HG03175 (cell line): ENCODE data around the gene PRAC1.

Experiments used
- ATAC-seq: cut with Tn5 transposase; IDR thresholded peaks from one replicate; pipeline ENCODE4 v1.9.1; 2021; ENCODE audit warnings: mild to moderate bottlenecking, moderate library complexity; ENCODE audit not compliant: unreplicated experiment

Gene PRAC1

GRCh38 chr17:48722201-48722907 is at the start of gene PRAC1:
Gene PRAC1 (minus strand): TSS chr17:48722518. CDS start chr17:48722392, 126 bp downstream.
- no peak for ATAC-seq

- no peak for ATAC-seq
These were observed 48.6 kb upstream of the PRAC1 start for GRCh38 chr17:48770954-48771353.

DNA sequence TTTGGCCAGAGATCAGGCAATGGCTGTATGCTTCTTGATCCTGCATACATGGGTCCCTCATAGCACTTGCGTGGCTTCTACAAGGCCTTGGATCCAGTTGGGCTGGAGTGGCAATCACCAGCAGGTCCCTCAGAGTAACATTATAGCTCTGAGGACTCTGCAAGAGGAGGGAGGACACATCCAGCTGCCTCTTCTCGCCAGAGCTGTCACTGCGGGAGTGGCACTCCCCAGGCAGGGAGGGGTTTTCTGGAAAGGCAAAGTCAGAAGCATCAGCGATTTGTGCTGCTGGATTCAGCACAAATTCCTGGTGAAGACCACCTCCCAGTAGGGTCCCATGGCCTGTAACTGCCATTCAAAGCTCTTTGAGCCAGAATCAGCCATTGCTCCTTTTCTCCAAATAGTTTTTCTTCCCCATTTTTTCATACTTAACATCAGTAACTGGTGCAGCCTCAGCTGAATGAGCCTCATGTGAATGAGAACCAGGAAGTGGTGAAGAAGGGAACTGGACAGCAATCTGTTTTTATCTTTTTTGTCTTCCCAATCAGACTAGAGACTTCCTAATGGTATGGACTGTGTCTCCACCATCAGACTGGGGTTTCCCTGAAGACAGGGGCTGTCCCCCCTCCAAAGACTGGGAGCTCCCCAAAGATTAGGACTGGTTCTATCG is 46.8 kb upstream of the PRAC1 start:
- ATAC-seq = no peak

DNA sequence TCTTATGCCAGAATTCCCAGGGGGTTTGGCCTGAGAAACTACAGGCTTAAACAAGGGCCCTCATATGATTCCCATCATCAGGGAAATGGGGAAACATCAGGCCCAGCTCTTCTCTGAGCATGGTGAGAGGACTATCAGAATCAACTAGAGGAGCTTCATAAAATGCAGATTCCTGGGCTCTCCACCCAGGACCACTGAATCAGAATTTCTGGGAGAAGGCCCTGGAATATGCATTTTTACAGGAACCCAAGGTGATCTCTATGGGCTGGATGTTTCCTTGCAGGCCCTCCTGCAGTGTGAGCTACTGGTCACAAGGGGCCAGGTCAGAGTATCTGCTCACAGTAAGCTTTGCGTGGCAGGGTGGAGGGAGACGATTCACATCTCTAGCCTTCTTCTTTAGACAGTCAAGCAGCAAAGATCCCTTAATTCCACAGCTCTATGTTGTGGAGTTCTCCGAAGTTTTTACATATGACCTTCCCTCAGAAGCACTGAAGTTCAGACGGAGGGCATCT is 45.0 kb upstream of the PRAC1 start:
- ATAC-seq = no peak

DNA sequence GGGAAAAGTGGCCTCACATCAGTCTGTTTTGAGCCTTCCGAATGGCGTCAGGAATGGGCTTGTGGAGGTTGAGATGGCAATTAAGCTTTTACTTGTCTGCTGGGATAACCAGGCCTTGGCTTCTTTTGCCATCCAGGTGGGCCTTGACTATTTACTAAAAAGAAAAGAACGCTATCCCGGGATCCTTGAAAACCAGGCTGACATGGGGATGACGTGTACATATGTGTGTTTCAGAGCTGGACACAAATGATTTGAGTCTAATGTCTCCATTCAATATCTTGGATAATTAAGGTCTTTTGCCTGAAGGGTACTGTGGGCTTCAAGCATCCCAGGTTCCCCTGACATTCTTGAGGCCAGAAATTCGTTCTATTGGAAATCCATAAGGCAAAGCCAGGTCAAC is 38.8 kb upstream of the PRAC1 start:
- ATAC-seq = no peak

GRCh38 chr17:48760411-48760810 is 38.1 kb upstream of the PRAC1 start:
- ATAC-seq = no peak

GRCh38 chr17:48759288-48759687 is 37.0 kb upstream of the PRAC1 start:
- no peak for ATAC-seq

- ATAC-seq = no peak
These were observed 35.2 kb upstream of the PRAC1 start for GRCh38 chr17:48757524-48757961.

DNA sequence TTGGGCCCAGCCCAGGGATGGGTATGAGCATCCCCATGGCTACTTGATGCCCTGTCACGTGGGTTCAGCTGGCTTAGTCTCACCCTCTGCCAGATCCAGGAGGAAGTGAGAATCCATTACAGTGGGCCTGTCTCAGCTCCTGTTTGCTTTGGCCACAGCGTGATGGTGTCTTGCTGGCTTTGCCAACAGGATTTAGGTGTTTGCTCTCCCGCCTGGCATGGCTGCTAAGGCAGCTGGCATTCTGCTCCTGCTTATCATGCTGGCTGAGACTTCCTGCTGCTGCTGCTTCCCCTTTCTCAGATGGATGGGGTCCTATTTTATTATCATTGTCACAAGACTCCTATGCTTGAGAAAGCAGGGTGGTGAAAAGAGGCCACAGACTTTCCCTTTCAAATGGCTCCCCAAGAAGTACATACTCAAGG is 34.5 kb upstream of the PRAC1 start:
- ATAC-seq = no peak

DNA sequence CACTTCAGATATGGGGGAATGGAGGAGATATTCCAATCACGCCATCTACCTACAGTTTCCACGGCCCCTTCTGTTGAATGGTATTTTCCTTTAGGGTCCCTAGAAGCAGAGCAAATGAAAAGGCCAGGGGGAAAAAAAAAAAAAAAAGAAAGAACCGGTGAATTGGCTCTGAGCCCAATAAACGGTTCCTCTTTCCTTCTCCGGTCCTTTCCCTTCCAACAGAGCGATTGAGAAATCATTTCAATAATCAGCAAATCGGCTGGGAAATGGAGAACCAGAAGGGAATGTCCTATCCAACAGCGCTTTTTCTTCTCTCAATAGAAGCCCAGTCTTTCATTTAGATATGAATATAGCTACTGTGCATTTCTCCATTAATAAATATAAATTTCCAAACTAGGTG is 33.0 kb upstream of the PRAC1 start:
- ATAC-seq = no peak

GRCh38 chr17:48754500-48755261 is 32.4 kb upstream of the PRAC1 start:
- no peak for ATAC-seq

DNA sequence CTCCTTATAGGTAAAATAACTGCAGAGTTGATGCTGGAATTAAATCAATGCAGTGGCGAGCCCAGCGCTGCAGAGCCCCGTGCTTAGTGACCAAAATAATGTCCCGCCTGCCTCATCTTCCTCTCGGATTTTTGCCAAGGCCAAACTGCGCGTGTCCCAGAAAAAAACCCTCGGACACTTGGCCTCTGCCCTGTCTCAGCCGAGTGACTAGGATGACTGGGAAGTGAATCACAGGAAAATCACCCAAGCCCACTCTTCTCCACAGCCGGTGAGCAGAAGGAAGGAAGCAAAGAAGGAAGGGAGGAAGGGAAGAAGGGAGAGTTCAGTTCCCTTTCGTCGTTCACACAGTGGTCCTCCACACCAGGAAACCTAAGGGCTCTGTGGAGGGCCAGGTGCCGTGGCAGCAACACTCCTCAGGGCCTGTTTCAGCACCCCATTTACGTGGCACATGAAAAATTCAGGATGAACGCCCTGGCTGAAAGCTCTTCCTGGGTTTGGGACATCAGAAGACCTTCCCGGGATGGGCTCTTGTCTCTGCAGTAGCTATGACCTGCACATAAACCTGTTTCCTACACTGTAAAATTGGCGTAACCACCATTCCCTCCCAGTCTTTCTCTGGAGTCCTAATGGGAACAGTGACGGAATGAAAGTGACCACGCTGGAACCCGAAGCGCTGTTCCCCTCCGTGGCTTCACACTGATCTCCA is 31.6 kb upstream of the PRAC1 start:
- no peak for ATAC-seq

DNA sequence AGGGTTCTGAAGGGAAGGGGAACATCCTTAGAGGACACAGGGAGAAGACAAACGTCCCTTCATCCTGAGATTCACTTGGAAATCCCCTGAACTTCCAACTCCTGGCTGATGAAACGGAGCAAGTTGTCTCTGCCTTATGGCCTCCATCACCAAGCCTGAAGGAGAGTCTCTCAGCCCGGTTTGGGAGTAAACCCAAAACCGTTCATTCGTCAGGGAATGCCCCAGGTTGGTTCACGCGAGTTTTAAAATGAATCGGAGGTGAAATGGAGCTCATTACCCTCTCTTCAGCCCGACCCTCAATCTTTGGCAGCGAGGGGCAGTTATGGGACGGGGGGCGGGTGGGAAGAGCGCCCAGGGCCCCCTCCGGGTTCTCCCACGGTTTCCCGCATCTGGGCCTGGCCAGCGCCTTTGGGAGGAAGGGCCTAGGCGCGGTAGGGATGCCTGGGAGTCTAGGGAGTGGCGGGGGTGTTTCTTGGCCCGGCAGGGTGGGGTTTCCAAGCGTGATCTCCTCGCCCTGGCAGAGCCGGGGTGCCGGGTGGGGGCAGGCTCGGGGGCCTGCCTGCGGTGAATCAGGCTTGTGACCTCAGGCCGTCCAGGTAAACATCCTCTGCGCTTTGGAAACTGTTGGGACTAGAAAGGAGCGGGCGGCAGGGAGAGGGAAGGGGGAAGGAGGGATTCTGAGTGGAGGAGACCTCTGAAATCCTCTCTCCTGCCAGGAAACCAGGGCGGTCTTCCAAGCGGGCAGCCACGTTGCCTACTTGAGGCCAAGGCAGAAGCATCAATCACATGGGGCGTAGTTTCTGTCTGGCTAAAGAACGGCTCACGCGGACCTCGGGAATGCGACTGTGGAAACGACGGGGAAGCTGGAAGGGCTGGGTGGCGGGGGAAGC is 30.3 kb upstream of the PRAC1 start:
- ATAC-seq = no peak

DNA sequence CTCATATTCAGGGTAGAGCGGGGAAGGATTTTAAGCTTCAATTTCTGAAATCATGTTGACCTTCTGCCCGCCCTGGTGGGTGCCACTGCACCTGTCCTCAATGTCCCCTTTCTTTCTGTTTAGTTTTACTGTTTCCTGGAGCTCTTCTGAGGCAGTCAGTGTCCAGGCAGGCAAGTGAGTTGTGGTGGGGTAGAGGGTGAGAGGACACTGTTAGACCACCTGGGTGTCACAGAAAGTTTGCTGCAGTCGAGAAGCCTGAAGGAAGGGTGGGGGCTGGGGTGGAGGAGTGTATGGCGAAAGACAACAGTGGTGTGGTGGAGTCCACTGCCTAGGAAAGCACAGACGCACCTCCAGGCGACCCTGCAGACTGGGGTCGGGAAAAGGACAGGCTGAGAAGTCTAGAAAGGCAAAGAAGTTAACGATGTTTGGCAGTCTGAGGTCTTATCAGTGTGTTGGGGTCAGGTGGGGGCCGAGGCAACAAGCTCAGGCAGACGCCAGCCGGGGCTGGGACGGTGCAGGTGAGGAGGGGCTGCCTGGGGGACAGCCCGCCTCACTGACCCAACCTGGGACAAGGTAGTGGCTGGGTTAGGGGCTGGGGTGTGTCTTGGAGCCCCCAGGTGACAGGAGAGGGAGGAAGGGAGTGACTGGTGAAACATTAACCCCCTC is 29.5 kb upstream of the PRAC1 start:
- no peak for ATAC-seq

DNA sequence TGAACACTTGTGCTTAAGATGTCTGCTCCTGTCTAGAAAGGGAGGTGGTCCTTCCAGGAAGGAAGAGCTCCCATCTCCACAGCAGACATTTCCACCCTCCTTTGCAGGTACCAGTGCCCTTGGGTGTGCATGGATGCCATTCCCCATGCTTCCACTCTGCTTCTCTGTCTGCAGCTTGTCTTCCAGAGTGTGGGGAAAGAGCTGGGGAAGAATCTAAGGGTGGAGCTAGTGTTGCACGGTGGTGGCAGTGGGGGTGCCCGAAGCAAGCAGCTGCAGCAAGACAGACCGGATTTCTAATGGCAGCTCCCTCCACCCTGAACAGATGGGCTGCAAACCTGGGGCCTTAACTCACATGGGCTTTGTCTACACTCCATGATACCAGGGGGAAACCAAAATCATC is 28.9 kb upstream of the PRAC1 start:
- ATAC-seq = no peak

GRCh38 chr17:48749621-48750553 is 27.6 kb upstream of the PRAC1 start:
- ATAC-seq = no peak

DNA sequence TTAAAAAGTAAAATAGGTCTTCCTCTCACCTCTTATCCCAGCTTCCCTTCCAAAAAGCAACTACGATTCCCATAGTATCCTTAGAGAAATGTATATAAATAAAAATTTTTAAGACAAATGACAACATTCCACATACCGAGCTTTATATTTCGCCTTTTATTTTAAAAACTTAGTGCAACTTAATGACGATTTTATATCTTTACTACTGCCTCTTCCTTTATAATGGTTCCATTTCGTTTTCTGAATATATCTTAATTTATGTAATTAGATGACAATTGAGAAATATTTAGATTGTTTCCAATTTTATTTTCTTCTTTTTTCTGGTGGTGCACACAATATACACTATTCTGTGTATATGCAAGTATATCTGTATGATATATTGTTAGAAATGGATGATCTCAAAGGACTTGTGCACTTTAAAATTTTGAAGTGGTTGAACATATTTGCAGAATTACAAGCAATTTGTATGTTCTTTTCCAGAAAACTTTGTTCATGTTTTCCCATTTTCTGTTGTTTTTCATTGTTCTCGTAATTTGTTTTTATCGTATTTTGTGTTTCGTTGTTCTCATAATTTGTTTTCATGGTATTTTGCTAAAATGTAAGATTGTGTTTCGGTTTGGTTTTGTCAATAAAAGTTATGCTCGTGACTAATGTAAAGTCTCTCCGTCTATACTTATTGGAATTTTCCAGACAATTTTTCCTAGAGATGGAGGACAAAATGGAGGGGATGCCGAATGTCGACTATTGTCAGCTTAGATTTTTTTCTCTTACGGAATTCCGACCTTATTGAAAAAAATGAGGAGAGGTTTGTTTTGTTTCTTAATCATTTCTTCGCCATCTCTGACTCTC is 26.6 kb upstream of the PRAC1 start:
- no peak for ATAC-seq
